HepG2 (cell line): ENCODE results near the gene SPINK4. TPM values are rescaled to one million over a fixed set of nuclear protein-coding genes. Genes with fewer than 3 reads are reported as not detected.

Experiments
- ATAC-seq: fragments of 200-7000 bp; cut with Tn5 transposase; 3 replicates; pipeline ENCODE4 v1.9.1; 2020; ENCODE audit warnings: mild to moderate bottlenecking, moderate library complexity
- BruUV-seq: library from RNA; stranded (reverse); fragments of 400-500 nt; replicated peaks from 2 replicates; lab custom pipeline; 2021; lab: Mats Ljungman, UMichigan
- CTCF ChIA-PET: fragments of 300-600 bp; formaldehyde crosslinking; extraction: SDS; loops from one replicate; lab custom pipeline; 2021; ENCODE audit warnings: low total read pairs, inconsistent platforms, low intra/inter-chr PET ratio; lab: Yijun Ruan, JAX
- POLR2A ChIA-PET: fragments of 350-600 bp; sonication (Branson Sonifier 250); formaldehyde crosslinking; loops from one replicate; lab custom pipeline; 2020; ENCODE audit warnings: antibody characterized with exemption, inconsistent platforms; lab: Yijun Ruan, JAX
- DNase-seq: peaks from one replicate; pipeline ENCODE4 v3.0.0-alpha.2; 2015; ENCODE audit warnings: low spot score
- FAIRE-seq: peaks from 3 replicates; lab custom pipeline; 2011; peaks lifted over from hg19 to GRCh38; lab: Jason Lieb, UNC
- H2AFZ ChIP-seq: one replicate; pipeline ENCODE4 v1.6.1; 2011; ENCODE audit warnings: low read length, inconsistent platforms
- H3K27ac ChIP-seq: fragments of 300-600 bp; 3 replicates; pipeline ENCODE4 v1.8.0; 2011; ENCODE audit warnings: mixed run types, mild to moderate bottlenecking, mixed read lengths, low read length, inconsistent platforms; ENCODE audit not compliant: insufficient read depth; ENCODE audit errors: extremely low read length
- H3K27me3 ChIP-seq, 2 experiments: fragments of 200-600 bp in 1 of 2; 2 replicates in 1 of 2; 3 replicates in 1 of 2; pipeline versions ENCODE4 v1.6.0 to v1.8.0; 2011; ENCODE audit warnings: low read length in 2 of 2, mild to moderate bottlenecking in 2 of 2, moderate library complexity in 2 of 2, inconsistent platforms in 1 of 2; ENCODE audit not compliant: insufficient read depth in 2 of 2, control insufficient read depth in 1 of 2
- H3K36me3 ChIP-seq, 2 experiments: fragments of 200-600 bp in 1 of 2; replicated peaks in 1 of 2; 2 replicates in 1 of 2; 3 replicates in 1 of 2; pipeline versions ENCODE4 v1.5.1 to v1.8.0; 2011; ENCODE audit warnings: low read length in 2 of 2, inconsistent platforms in 1 of 2; ENCODE audit not compliant: insufficient read depth in 2 of 2, control insufficient read depth in 1 of 2
- H3K4me1 ChIP-seq: 2 replicates; pipeline ENCODE4 v1.5.1; 2012; ENCODE audit warnings: low read length, inconsistent platforms; ENCODE audit not compliant: insufficient read depth
- H3K4me2 ChIP-seq: 2 replicates; pipeline ENCODE4 v1.6.0; 2011; ENCODE audit warnings: low read depth, low read length, inconsistent platforms
- H3K4me3 ChIP-seq, 3 experiments: fragments of 200-600 bp in 1 of 3; sonication (generic), shearing (Covaris generic) in 1 of 3; replicated peaks in 1 of 3; 2 replicates each; pipeline ENCODE4 v1.5.1; 2011 to 2016; ENCODE audit warnings: low read length in 3 of 3, inconsistent platforms in 2 of 3, low read depth in 2 of 3, mild to moderate bottlenecking in 2 of 3, control low read depth in 1 of 3, mixed read lengths in 1 of 3; ENCODE audit not compliant: insufficient read depth in 1 of 3
- H3K79me2 ChIP-seq: one replicate; pipeline ENCODE4 v1.6.1; 2011; ENCODE audit warnings: low read length, inconsistent platforms; ENCODE audit not compliant: insufficient read depth
- H3K9ac ChIP-seq: 2 replicates; pipeline ENCODE4 v1.6.0; 2011; ENCODE audit warnings: mild to moderate bottlenecking, low read depth, low read length, inconsistent platforms; ENCODE audit not compliant: insufficient read depth
- H3K9me3 ChIP-seq: 2 replicates; pipeline ENCODE4 v1.5.1; 2012; ENCODE audit warnings: mild to moderate bottlenecking, low read length
- H4K20me1 ChIP-seq: 2 replicates; pipeline ENCODE4 v1.6.0; 2011; ENCODE audit warnings: inconsistent platforms, mild to moderate bottlenecking, low read length, moderate library complexity; ENCODE audit not compliant: insufficient read depth
- AHDC1 ChIP-seq: sonication (generic); formaldehyde crosslinking; IDR thresholded peaks from 2 replicates; pipeline ENCODE4 v1.5.1; 2020; ENCODE audit warnings: mild to moderate bottlenecking, missing genetic modification reagents, borderline replicate concordance
- CREBL2 ChIP-seq: sonication (generic); formaldehyde crosslinking; IDR thresholded peaks from 2 replicates; pipeline ENCODE4 v1.8.1; 2023; ENCODE audit warnings: missing genetic modification reagents, mild to moderate bottlenecking, borderline replicate concordance
- FOXP1 ChIP-seq, 2 experiments: fragments of 450-650 bp in 1 of 2; IDR thresholded peaks; 2 replicates each; pipeline ENCODE4 v1.6.1; 2017 to 2018; ENCODE audit warnings: antibody characterized with exemption in 1 of 2
- KDM6A ChIP-seq: IDR thresholded peaks from 2 replicates; pipeline ENCODE4 v1.6.1; 2016; ENCODE audit warnings: low read depth
- PRDM10 ChIP-seq: sonication (generic); formaldehyde crosslinking; IDR thresholded peaks from 2 replicates; pipeline ENCODE4 v1.4.0; 2020; ENCODE audit warnings: low read depth, missing genetic modification reagents
- ZNF513 ChIP-seq: sonication (generic); formaldehyde crosslinking; conservative IDR thresholded peaks from 2 replicates; pipeline ENCODE4 v1.5.0; 2020; ENCODE audit warnings: missing genetic modification reagents
- ZNF552 ChIP-seq: sonication (generic); formaldehyde crosslinking; IDR thresholded peaks from 2 replicates; pipeline ENCODE4 v1.9.0; 2022; ENCODE audit warnings: missing genetic modification reagents, mild to moderate bottlenecking, borderline replicate concordance
- ZNF660 ChIP-seq: sonication (generic); formaldehyde crosslinking; IDR thresholded peaks from 2 replicates; pipeline ENCODE4 v1.5.1; 2020; ENCODE audit warnings: mild to moderate bottlenecking, low read depth, missing genetic modification reagents, borderline replicate concordance
- ZNF678 ChIP-seq: sonication (generic); formaldehyde crosslinking; IDR thresholded peaks from 2 replicates; pipeline ENCODE4 v1.4.0; 2020; ENCODE audit warnings: mild to moderate bottlenecking, missing genetic modification reagents
- ZNF777 ChIP-seq: sonication (generic); formaldehyde crosslinking; IDR thresholded peaks from 2 replicates; pipeline ENCODE4 v1.4.0; 2020; ENCODE audit warnings: missing genetic modification reagents
- WGBS: methylation state at CpG from one replicate; pipeline ENCODE4 v1.1.6; 2017; ENCODE audit warnings: low lambda C conversion rate; 5-methylcytosine and 5-hydroxymethylcytosine counted together
- in situ Hi-C: cut with HindIII; loops from 2 replicates; pipeline ENCODE4 v1.10.0; 2017; ENCODE audit warnings: low pct_unique_long_range_greater_than_20kb; ENCODE audit not compliant: extremely low pct_ligation_motif_present
- intact Hi-C: fragments of 100-400 bp; cut with micrococcal nuclease; formaldehyde crosslinking; loops from one replicate; pipeline ENCODE4 v1.10.0; 2022; ENCODE audit not compliant: unreplicated experiment
- polyA plus RNA-seq, 8 experiments: library from polyadenylated mRNA; depleted of rRNA in 3 of 8; stranded (reverse) in 7 of 8; unstranded in 1 of 8; fragments of >200 nt; fragmentation: Illumina TruSeq in 4 of 8; extraction: Trizol in 4 of 8; gene quantifications; 2 replicates each; pipeline versions ENCODE4 v1.2.1 to v1.2.3, GENCODE V29; 2011 to 2016; ENCODE audit warnings: low read depth in 4 of 8, missing spikeins in 1 of 8, mixed read lengths in 1 of 8; ENCODE audit not compliant: insufficient read depth in 1 of 8
- total RNA-seq, 5 experiments: library from RNA; depleted of rRNA; stranded (reverse); fragments of >200 nt; fragmentation: Illumina TruSeq; extraction: Trizol; gene quantifications; 2 replicates each; pipeline ENCODE4 v1.2.3, GENCODE V29; 2016; ENCODE audit warnings: low read depth in 1 of 5

The SPINK4 gene
- total and polyA plus RNA-seq, 2 of the 13 experiments (the other 11 are each of a cell fraction or from before 2014, with no cell fraction given): 0.53 to 3.4 TPM

- TF ChIP-seq AHDC1 (CRISPR knock-in tag): no peak
Measured at GRCh38 chr9:33192493-33193255, 47.3 kb upstream of the SPINK4 start (continued).

GRCh38 chr9:33193818-33194217 is 46.1 kb upstream of the SPINK4 start:
- Histone ChIP-seq H3K36me3 (no peaks in the 10 kb centered on the region), H3K4me1 (no peaks in the 10 kb centered on the region), H3K27me3 (peaks cover 4 to 40% of the 10 kb centered on the region in 2 experiments; a peak in 3 of 5 replicates), H3K79me2 (no peaks in the 10 kb centered on the region), H4K20me1 (no peaks in the 10 kb centered on the region), H3K4me2 (no peak overlapping the region), H3K4me3 (no peak overlapping the region), H3K9me3 (no peaks in the 10 kb centered on the region), H3K9ac (no peak overlapping the region), H2AFZ (no peak overlapping the region), H3K27ac (no peak overlapping the region)
- CTCF ChIA-PET: no interaction called here
- 47% methylated on average over 3 of the region's 3 CpGs for WGBS
- no TSS peak for BruUV-seq
- ATAC-seq (no peak), DNase-seq (no peak), FAIRE-seq (no peak)
- in situ Hi-C loops (no loop called here), intact Hi-C loops (no loop called here)
- POLR2A ChIA-PET: no interaction called here
- no peak for TF ChIP-seq PRDM10 (CRISPR knock-in tag)
- TF ChIP-seq CREBL2 (CRISPR knock-in tag): no peak
- no peak for TF ChIP-seq ZNF513 (CRISPR knock-in tag)
- TF ChIP-seq ZNF678 (CRISPR knock-in tag): no peak
- TF ChIP-seq ZNF660: no peak
- no peak for TF ChIP-seq ZNF777 (CRISPR knock-in tag)
- no peak for TF ChIP-seq ZNF552
- TF ChIP-seq FOXP1 (IDR thresholded peaks at IDR 0.05): no peak
- no peak for TF ChIP-seq FOXP1 (CRISPR knock-in tag; IDR thresholded peaks at IDR 0.05)
- TF ChIP-seq KDM6A (CRISPR knock-in tag): no peak
